Endothelial cell of hepatic sinusoid (primary cell): ENCODE data around the gene NFATC1.
"Not testable (repeated sequence)": the region's sequence is repeated elsewhere in the genome, so short reads cannot be mapped to it uniquely, and the experiment has no call there.

Experiments used
- in situ Hi-C: cut with HindIII; loops from 2 replicates; pipeline ENCODE4 v1.10.0; 2017; ENCODE audit warnings: low sequenced_read_pairs

The NFATC1 gene

DNA sequence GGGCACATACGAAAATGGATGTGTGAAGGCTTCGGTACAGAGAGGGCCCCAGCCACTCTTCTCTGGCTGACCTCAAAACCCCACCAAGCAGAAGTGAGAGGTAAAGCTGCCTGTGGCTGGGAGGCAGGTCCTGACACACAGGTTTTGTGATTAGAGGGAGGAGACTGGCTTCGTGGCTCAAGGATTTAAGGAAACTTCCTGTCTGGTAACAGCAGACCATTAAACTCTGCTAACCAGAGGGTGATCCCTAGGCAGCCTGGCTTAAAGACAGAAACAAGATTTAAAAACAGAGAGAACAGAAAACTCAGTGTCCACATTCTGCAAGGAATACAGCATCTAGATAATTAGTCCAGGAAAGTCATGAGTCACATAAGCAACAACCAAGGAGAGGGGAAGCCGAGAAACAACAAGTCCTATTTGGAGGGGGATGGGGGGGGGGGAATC is 101.9 kb downstream of the NFATC1 start:
- in situ Hi-C loops = no loop called here

- in situ Hi-C loops = no loop called here
Measured at GRCh38 chr18:79498662-79499061, 102.9 kb downstream of the NFATC1 start.

DNA sequence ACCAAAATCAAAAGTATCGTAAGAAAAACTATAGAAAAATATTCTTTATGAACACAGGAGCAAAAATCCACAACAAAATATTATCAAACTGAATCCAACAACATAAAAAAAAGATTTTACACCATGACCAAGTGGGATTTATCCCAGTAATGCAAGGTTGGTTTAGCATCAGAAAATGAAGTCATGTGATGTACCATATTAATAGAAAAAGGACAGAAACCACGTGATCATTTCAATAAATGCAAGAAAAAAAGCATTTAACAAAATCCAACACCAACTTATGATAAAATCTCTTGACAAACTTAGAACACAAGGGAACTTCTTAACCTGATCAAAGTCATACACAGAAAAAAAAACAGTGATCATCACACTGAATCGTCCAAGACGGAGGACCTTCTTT is 105.3 kb downstream of the NFATC1 start:
- in situ Hi-C loops = loop anchor here (5.0 kb wide), 3 partner anchors 39 to 99 kb away; no protein-coding TSS in a partner anchor

GRCh38 chr18:79502782-79503181 is 107.1 kb downstream of the NFATC1 start:
- in situ Hi-C loops = loop anchor here (5.0 kb wide), 3 partner anchors 40 to 100 kb away; no protein-coding TSS in a partner anchor

DNA sequence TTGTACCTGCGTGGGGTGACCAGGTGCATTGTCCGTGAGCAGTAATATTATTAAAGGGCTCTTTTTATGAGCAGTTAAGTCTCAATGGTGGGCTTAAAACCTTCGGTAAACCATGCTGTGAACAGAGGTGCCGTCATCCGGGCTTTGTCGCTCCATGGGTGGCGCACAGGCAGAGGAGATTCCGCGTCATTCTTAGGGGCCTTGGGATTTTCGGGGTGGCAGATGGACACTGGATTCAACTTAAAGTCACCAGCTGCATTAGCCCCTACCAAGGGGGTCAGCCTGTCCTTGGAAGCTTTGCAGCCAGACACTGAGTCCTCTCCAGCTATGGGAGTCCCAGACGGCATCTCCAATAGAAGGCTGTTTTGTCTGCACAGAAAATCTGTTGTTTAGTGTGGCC is 107.7 kb downstream of the NFATC1 start:
- in situ Hi-C loops = loop anchor here (5.0 kb wide), 3 partner anchors 41 to 101 kb away; no protein-coding TSS in a partner anchor

DNA sequence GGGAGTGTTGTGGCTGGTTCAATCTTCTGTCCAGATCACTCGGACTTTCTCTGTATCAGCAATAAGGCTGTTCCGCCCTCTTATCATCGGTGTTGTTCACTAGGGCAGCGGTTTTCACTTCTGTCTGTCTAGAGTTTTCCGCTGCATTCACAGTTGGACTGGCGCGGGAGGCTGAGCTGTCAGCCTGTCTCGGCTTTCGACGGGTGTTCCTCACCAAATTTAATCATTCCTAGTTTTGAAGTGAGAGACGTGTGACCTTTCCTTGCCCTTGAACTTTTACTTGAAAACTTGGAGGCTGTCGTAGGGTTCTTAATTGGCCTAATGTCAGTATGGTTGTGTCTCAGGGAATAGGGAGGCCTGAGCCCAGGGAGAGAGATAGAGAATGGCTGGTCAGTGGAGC is 108.3 kb downstream of the NFATC1 start:
- in situ Hi-C loops = loop anchor here (5.0 kb wide), 3 partner anchors 42 to 102 kb away; no protein-coding TSS in a partner anchor

- in situ Hi-C loops = loop anchor here (5.0 kb wide), 3 partner anchors 42 to 102 kb away; no protein-coding TSS in a partner anchor
Measured at GRCh38 chr18:79504495-79504894, 108.8 kb downstream of the NFATC1 start.

DNA sequence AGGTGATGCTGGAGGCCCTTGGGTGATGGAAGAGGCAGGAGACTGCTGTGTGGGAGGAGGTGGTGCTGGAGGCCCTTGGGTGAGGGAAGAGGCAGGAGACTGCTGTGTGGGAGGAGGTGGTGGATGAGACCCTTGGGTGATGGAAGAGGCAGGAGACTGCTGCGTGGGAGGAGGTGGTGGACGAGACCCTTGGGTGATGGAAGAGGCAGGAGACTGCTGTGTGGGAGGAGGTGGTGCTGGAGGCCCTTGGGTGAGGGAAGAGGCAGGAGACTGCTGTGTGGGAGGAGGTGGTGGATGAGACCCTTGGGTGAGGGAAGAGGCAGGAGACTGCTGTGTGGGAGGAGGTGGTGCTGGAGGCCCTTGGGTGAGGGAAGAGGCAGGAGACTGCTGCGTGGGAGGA is 109.7 kb downstream of the NFATC1 start:
- in situ Hi-C loops = not testable (repeated sequence)

- in situ Hi-C loops = no loop called here
Measured at GRCh38 chr18:79506191-79507075, 110.7 kb downstream of the NFATC1 start.

- in situ Hi-C loops = no loop called here
Measured at GRCh38 chr18:79507076-79507545, 111.4 kb downstream of the NFATC1 start.

DNA sequence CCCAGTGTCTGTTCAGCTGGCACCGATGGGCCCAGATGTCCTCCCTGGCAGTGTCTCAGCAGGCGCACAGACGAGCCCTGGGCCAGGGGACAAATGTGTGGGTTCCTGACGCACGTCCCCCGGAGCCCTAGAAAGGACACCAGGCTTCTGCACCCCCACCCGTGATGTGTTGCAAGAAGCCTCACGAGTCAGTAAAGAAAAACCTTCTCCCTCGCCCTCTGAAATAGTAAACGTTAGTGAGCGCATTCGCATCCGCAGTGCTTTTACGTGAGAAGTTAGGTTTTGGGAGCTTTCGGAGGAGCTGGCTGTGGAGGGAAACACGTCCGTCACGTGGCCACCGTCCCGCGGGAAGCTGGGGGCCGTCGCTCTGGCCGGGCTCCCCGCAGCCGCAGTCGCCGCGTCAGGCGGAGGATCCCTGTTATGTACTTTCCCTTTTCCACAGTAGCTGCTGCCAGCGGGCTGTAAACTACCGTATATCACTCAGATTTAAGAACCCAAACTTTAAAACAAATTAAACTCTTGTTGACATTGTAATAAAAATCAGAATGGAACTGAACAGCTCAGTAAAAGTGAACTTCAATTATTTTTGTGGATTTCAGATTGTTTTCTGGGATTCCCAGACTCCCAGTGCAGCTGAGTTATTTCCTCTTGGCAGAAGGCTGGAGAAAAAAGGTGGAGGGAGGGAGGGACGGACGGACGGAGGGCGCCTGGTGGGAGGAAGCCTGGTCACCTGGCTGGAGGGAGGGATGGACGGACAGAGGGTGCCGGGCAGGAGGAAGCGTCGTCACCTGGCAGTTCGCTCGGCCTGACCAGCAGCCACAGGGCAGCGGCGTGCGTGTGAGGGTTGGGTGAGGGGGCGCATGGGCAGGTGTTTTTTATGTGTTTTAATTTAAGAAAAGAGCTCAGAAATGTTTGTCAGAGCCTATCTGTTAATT is 112.1 kb downstream of the NFATC1 start:
- in situ Hi-C loops = no loop called here

DNA sequence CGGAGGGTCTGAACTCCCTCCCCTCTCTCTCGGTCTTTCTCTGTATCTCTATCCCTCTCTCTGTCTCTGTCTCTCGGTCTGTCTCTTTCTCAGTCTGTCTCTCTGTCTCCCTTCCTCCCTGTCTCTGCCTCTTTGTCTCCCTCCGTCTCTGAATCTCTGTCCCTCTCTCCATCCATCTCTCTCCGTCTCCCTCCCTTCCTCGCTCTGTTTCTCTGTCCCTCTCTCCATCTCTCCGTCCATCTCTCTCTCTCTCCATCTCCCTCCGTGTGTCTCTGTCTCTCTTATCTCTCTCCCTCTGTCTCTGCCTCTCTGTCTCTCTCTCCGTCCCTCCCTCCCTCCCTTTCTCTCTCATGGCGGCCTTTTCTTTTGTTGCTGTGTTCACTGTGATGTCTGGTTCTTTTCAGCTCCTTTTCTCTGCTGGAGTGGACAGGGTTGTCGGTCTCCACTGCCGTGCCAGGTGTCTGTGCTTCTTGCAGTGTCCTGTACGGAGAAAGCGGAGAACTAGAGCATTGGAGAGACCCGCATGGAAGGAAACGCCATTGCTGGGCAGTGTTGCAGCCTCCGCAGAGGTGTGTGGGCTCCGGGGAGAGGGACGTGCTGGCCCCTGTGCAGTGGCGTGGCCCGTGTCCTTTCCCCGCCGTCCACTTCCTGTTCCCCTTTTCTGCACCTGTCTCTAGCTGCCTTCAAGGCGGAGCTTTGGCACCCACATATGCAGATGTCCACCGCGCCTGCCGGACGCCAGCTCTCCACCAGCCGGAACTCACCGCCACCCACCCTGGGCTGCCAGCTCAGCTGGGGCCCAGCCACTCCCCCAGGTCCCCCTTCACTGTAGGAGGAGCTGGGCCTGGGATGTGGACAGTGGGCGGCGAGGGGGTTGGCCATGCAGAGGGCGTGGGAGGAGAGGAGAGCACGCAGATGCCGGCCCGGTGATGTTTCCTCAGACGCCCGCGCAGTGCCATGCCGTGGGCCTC is 113.1 kb downstream of the NFATC1 start:
- in situ Hi-C loops = no loop called here

DNA sequence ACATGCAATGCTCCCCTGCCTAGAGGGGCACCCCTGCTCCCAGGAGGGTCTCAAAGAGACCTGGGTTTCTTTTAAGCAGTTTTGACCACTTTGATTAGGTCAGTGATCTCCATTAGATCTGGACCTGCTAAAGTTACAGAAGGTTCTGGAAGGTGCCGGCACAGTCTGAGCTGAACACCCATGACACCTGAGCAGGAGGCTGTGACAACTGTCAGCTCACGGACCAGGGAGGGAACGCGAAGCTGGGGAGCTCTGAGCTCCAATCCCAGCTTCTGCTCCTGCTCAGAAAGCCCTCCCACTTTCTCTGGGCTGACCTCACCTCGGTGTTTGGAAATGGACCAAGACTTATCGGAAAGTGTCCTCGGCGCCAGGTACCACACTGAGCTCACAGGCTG is 113.8 kb downstream of the NFATC1 start:
- in situ Hi-C loops = no loop called here

- in situ Hi-C loops = no loop called here
Measured at GRCh38 chr18:79510046-79510685, 114.4 kb downstream of the NFATC1 start.

GRCh38 chr18:79510731-79511241 is 115.1 kb downstream of the NFATC1 start:
- in situ Hi-C loops = no loop called here

GRCh38 chr18:79511271-79511670 is 115.5 kb downstream of the NFATC1 start:
- in situ Hi-C loops = no loop called here

DNA sequence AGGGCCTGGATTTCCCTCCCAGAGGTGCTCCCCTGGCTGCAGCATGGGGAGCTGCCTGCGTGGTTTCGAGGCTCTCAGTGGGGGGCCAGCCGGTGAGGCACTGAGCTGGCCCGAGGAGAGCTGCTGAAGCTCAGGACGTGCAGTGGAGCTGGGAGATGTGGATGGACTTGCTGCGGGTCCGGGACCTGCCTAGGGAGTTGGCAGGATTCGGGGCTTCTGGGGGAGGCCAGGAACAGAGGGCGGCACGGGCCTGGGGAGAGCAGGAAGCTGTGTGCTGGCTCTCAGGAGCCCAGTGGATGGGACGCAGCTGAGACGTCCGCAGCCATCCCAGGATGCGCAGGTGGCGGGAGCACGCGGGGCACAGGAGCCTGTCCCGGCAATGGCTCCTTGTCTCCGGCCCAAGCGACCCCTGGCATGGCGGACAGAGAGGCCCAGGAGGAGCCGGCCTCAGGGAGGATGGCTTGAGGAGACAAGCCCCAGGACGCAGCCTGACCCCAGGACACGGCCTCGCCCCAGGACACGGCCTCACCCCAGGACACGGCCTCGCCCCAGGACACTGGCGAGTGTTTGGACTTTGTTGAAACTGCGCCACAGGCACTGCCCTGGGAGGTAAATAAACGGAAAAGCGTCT is 116.1 kb downstream of the NFATC1 start:
- in situ Hi-C loops = no loop called here

- in situ Hi-C loops = no loop called here
Measured at GRCh38 chr18:79512461-79513380, 117.0 kb downstream of the NFATC1 start.
